ENCODE measurements around the gene HOXB8. TPM values are rescaled to one million over a fixed set of nuclear protein-coding genes. Genes with fewer than 3 reads are reported as not detected.

The HOXB8 gene
- total RNA-seq, 1 donor from 2014 or later = not detected

DNA sequence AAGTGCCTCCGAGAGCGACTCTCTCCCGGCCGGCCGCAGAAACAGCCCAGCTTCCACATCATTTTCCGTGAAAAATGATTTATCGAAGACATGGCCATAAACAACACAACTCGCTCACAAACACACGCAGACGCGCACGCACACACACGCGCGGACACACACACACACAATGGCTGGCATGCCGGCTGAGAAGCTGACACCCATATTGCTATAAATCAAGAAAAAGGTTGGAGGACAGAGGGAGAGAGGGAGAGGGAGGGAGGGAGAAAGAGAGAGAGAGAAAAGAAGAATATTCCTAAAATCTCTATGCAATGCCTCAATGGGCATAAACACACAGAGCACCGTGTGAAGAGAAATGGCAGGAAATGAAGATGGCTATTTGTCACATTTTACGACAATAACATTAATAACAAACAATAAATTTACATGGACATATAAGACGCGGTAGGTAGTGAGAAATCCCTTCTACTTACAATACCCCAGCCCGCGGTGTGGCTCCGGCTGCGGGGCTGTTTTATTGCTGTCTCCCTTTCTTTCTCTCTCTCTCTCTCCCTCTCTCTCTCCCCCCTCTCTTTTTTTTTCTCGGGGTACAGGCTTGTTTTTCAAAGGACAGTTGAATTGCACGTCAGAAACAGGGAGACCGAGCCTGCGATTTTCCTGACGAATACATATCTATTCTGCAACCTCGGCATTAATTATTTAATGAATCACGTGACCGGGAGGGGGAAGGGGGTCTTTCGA lies 46.4 kb downstream of the HOXB8 start:
- DNase-seq (ENCODE audit: extremely low spot score in 2 of 2) = no peak
- H3K36me3 ChIP-seq = no peaks in the 10 kb centered on the region
- no peaks in the 10 kb centered on the region for H3K4me1 ChIP-seq
- intact Hi-C loops (cut with DNase I) = no loop called here
- no peak overlapping the region for H3K27ac ChIP-seq
- TF ChIP-seq, protein P1, sequence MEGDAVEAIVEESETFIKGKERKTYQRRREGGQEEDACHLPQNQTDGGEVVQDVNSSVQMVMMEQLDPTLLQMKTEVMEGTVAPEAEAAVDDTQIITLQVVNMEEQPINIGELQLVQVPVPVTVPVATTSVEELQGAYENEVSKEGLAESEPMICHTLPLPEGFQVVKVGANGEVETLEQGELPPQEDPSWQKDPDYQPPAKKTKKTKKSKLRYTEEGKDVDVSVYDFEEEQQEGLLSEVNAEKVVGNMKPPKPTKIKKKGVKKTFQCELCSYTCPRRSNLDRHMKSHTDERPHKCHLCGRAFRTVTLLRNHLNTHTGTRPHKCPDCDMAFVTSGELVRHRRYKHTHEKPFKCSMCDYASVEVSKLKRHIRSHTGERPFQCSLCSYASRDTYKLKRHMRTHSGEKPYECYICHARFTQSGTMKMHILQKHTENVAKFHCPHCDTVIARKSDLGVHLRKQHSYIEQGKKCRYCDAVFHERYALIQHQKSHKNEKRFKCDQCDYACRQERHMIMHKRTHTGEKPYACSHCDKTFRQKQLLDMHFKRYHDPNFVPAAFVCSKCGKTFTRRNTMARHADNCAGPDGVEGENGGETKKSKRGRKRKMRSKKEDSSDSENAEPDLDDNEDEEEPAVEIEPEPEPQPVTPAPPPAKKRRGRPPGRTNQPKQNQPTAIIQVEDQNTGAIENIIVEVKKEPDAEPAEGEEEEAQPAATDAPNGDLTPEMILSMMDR (IDR thresholded peaks at IDR 0.05) = no peak
- TF ChIP-seq POLR2AphosphoS5 (IDR thresholded peaks at IDR 0.05; ENCODE audit: insufficient read depth in 1 of 2, low read depth in 1 of 2) (no peak), POLR2A (IDR thresholded peaks at IDR 0.05) (no peak)
- H3K27me3 ChIP-seq = peaks cover 9% of the 10 kb centered on the region
- no peak overlapping the region for H3K4me3 ChIP-seq
- H3K9me3 ChIP-seq = no peaks in the 10 kb centered on the region

DNA sequence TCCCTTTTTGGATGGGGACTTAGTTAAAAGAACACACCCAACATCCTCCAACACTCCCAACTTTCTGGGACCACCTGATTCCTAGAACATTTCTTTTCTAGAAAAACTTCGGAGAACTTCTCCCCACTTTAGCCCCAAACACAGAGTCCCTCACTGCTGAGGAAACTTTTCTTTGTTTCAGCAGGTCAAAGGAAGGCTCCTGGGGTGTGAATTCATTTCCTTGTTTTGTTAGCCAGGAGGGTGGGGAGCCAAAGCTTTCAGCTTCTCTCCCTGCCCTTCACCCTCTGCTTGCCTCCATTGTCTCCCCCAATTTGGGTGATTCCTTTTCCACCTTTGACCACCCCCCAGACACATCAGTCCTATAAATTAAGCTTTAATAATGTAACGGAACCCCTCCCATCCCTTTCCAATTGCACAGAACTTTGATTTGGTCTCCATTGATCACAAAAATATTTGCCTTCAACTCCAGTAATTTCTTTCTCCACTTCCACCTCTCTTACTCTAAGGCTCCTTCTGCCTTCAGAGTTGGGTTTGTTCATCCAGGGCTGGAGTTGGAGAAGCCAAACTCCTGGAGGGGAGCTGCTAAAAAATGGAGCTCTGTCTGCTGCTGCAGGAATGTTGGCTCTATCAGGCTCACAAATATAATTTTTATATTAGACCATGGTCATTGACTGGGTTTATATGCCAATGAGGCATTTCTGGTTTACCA lies 47.3 kb downstream of the HOXB8 start:
- intact Hi-C loops (cut with DNase I) = no loop called here
- no peak overlapping the region for H3K27ac ChIP-seq
- TF ChIP-seq POLR2A (IDR thresholded peaks at IDR 0.05) = no peak
- TF ChIP-seq, protein P1 (IDR thresholded peaks at IDR 0.05) = no peak
- TF ChIP-seq POLR2AphosphoS5 (IDR thresholded peaks at IDR 0.05; ENCODE audit: insufficient read depth in 1 of 2, low read depth in 1 of 2) = no peak

DNA sequence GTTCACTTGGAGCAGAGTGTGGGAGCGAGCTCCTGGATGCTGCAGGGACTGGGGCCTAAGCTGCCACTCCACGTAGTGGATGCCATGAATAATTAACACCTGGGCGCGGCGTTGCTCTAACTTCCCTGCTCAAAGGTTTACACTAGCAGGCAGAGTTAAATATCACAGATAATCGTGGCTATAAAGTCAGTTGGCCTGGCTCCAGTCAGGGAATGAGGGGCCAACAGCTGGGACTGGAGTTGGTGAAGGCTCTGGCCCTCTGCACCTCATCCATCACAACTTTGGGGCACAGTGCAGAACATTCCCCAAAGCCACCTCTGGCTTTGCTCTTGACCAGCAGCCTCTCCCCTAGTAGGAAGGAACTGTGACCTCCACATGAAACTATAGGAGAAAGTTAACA lies 47.9 kb downstream of the HOXB8 start:
- H3K27me3 ChIP-seq = peaks cover 11% of the 10 kb centered on the region
- no peaks in the 10 kb centered on the region for H3K36me3 ChIP-seq
- no peak for DNase-seq (ENCODE audit: extremely low spot score in 2 of 2)
- H3K4me1 ChIP-seq = no peaks in the 10 kb centered on the region
- no peaks in the 10 kb centered on the region for H3K9me3 ChIP-seq
- peak overlapping the region; percentile 9 for H3K27ac ChIP-seq
- no peak for TF ChIP-seq POLR2A (IDR thresholded peaks at IDR 0.05)
- TF ChIP-seq, protein P1 (IDR thresholded peaks at IDR 0.05) = no peak
- TF ChIP-seq POLR2AphosphoS5 (IDR thresholded peaks at IDR 0.05; ENCODE audit: insufficient read depth in 1 of 2, low read depth in 1 of 2) = no peak
- intact Hi-C loops (cut with DNase I) = no loop called here
- no peak overlapping the region for H3K4me3 ChIP-seq

More for the DNA sequence above, 47.3 kb downstream of the HOXB8 start:
- H3K9me3 ChIP-seq = no peaks in the 10 kb centered on the region
- H3K4me1 ChIP-seq = no peaks in the 10 kb centered on the region
- DNase-seq (ENCODE audit: extremely low spot score in 2 of 2) = no peak
- no peaks in the 10 kb centered on the region for H3K36me3 ChIP-seq
- peaks cover 9% of the 10 kb centered on the region for H3K27me3 ChIP-seq
- no peak overlapping the region for H3K4me3 ChIP-seq

DNA sequence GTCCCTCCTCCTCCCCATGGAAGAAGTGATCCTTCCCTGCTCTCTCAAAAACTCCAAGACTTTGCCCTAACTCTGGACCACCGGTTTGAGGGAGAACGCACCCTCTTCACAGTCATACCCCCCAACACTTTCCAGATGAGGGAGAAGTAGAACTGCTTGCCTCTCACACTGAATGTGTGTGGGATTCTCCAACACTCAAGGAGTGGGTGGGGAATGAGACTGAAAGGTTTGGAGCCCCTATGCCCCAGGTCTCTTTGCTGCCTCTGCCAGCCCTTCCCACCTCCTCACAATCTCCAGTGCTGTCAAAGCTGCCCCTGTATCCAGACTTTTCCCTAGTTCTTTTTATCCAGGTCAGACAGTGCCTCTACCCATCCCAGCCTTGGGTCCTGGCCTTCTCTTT lies 48.4 kb downstream of the HOXB8 start:
- Histone ChIP-seq H3K36me3 (no peaks in the 10 kb centered on the region), H3K4me3 (no peak overlapping the region), H3K9me3 (no peaks in the 10 kb centered on the region), H3K27ac (peak overlapping the region; percentile 9), H3K27me3 (peaks cover 13% of the 10 kb centered on the region), H3K4me1 (no peaks in the 10 kb centered on the region)
- intact Hi-C loops (cut with DNase I) = no loop called here
- no peak for DNase-seq (ENCODE audit: extremely low spot score in 2 of 2)
- TF ChIP-seq POLR2A (IDR thresholded peaks at IDR 0.05) = no peak
- TF ChIP-seq, protein P1 (IDR thresholded peaks at IDR 0.05) = no peak
- no peak for TF ChIP-seq POLR2AphosphoS5 (IDR thresholded peaks at IDR 0.05; ENCODE audit: insufficient read depth in 1 of 2, low read depth in 1 of 2)
